Loucy (cell line): ENCODE measurements around the gene HCRT.

Experiments
- CTCF ChIP-seq: fragments of 200-600 bp; sonication (generic); conservative IDR thresholded peaks from 2 replicates; pipeline ENCODE4 v1.5.1; 2014; ENCODE audit warnings: mild to moderate bottlenecking, antibody characterized with exemption, low read length
- EZH2phosphoT487 ChIP-seq: fragments of 200-600 bp; IDR thresholded peaks from 2 replicates; pipeline ENCODE4 v1.6.1; 2018; ENCODE audit warnings: antibody characterized with exemption, mild to moderate bottlenecking, moderate library complexity, borderline replicate concordance

GRCh38 chr17:42135151-42135550 is 50.1 kb downstream of the HCRT start:
- TF ChIP-seq CTCF (no peak), EZH2phosphoT487 (no peak)
